ENCODE results near the gene IGF2BP1.
"Not testable (repeated sequence)": the region's sequence is repeated elsewhere in the genome, so short reads cannot be mapped to it uniquely, and the experiment has no call there.

IGF2BP1 gene

DNA sequence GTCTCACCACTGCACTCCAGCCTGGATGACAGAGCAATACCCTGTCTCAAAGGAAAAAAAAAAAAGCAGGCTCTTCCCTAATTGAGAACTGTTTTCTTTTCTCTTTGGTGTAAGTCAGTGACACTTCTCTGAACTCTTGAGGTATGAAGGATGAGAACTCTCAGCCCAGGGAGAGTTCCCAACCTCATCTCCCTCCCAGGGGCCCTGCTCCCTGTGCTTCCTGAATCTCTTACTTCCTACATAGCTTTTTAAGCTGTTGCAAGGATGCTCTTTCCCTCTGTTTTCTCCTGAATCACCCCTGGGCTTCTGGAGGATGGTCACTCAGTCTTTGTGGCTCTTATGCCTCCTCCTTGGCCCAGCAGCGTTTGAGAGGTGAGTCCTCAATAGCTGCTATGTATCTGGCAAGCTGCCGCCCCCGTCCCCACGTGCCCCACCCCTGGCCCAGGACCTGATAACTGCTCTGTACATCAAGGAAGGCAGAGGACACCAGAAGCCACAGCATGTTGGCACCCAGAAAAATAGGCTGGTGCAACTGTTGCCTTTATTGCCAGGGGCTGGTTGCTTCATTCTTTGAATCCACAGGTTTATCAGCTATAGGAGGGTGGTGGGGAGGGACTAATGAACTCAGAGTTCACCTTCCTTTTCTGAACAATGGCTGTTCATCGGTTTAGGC, 24.0 kb downstream of the IGF2BP1 start:
- DNase-seq, result no peak

DNA sequence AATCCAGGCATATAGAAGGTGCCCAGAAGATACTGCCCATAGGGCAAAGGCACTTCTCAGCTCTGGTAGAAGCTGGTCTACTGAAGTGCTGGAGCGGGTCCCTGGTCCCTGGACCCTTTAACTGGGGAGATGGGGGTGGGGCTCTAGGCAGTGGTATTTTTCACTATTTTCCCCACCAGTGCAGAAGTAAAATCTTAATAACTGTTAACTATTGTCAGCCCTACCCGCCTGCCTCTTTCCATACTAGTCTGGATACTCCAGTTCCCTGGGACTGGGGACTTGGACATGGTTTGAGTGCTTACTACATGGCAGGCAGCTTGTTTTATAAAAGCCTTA, 24.6 kb downstream of the IGF2BP1 start:
- no peak for DNase-seq

- DNase-seq, result no peak
These were observed 25.3 kb downstream of the IGF2BP1 start for GRCh38 chr17:49022391-49022941.

DNA sequence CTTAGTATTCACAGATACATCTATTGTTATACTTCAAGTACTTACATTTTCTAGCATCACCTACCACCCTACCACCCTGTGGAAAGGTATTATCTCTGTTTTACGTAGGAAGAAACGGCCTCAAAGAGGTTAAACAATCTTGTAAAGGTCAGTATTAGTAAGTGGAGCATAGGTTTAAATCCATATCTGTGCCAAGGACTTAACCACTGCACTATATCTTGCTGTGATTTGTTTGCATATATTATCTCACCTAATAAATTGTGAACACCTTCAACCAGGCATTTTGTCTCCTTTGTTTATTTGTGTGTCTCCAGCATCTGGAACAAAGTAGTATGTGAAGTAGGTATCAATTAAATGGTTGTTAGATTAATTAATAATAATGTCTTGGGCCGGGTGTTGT, 27.3 kb downstream of the IGF2BP1 start:
- no peak for DNase-seq

GRCh38 chr17:49026447-49026846, 29.3 kb downstream of the IGF2BP1 start:
- not testable (repeated sequence) for DNase-seq

DNA sequence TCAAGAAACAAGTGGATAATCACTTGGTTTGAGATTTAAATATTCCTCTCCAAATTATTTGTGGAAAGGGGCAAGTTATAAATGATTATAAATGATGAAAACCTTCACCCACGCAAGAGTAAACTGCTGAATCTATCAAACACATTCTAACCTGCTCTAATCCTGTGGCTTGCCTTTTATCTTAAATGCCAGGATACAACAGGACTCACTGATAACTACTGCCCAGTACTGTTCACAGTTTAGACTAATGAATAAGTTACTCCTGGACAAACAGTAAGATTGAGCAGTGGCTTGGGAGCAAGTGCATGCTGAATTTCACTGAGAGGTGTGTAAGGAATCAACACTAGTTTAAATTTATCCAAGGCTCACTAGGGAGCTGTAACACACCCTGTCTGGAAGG, 31.1 kb downstream of the IGF2BP1 start:
- DNase-seq, result no peak

DNA sequence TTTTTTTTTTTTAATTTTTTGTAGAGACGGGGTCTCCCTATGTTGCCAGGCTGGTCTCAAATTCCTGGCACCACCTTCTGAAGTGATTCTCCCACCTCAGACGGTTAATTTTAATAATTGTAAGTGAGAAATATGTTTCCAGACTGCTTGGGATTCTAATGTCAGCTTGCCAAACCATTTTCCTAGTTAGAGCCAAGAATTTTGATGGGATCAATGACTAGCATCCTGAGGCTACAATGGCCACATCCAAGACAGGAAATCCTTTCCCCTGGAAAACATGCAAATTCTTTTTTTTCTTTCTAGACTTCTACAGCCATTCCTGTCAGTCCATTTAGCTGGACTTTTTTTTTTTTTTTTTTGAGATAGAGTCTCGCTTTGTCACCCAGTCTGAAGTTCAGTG, 32.6 kb downstream of the IGF2BP1 start:
- no peak for DNase-seq

- peak; percentile 55 for DNase-seq
These were observed 35.1 kb downstream of the IGF2BP1 start for GRCh38 chr17:49031965-49032928.

- peak; percentile 25 for DNase-seq
These were observed 38.5 kb downstream of the IGF2BP1 start for GRCh38 chr17:49035470-49036269.

DNA sequence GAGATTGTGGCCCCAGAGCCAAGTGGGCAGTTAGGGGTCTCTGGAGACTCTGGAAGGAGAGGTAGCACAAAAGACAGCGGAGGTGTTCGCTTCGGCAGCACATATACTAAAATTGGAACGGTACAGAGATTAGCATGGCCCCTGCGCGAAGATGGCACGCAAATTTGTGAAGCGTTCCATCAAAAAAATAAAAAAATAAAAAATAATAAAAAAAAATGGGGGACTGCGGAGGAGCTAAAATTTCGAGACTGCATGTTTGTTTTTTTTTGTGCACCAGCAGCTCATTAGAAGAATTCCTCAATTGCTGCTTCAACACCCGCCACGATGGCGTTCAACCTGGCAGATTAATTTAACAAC, 39.1 kb downstream of the IGF2BP1 start:
- no peak for DNase-seq

- no peak for DNase-seq
These were observed 41.0 kb downstream of the IGF2BP1 start for GRCh38 chr17:49038138-49038537.

GRCh38 chr17:49038544-49038943, 41.4 kb downstream of the IGF2BP1 start:
- DNase-seq, result no peak

DNA sequence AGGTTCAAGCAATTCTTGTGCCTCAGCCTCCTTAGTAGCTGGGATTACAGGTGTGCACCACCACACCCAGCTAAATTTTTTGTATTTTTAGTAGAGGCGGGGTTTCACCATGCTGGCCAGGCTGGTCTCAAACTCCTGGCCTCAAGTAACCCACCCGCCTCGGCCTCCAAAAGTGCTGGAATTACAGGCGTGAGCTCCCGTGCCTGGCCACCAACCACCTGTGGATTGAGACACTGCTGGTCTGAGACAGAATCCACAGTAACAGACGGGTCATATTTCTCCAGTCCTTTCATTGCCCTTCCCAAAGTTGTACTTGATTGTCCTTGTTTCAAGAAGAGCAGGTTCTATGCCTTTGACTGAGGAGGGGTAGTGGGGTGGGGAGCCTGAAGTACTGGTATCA, 42.3 kb downstream of the IGF2BP1 start:
- DNase-seq, result not testable (repeated sequence)

DNA sequence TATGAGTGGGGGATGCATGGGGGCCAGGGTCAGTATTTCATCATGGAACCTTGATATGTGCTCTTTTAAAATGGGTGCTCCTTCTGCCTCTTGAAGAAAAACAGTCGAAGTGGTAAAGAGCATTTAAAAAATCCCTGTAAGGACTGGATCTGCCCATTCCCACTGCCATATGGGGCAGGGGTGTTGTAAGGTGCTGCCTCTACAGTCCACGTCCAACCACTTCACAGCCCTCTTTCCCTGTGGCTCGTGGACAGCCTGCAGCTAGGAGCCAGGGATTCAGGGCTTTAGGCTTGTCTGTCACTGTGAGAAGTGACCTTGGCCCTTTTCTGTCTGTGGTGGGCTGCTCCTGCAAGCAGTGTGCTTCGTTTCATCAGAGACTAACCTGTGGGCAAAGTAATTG, 44.3 kb downstream of the IGF2BP1 start:
- DNase-seq, result no peak

DNA sequence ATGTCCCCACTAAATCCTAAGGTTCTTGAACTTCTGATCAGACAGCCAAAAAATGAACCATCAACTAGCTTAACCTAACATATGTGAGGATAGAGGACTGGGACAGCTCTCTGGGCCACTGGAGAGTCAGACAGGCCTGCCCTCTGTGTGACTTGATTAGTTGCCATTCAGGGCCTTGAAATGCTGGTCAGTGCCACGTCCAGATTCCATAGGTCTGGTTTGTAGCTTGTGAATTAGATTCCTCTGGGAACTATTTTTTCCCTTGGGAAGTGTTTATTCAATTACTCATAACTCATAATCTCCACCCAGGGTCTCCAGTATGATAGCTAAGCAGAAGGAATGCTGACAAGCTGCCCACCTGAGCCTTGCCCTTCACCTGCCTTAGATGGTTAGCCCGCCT, 48.2 kb downstream of the IGF2BP1 start:
- DNase-seq, result no peak

DNA sequence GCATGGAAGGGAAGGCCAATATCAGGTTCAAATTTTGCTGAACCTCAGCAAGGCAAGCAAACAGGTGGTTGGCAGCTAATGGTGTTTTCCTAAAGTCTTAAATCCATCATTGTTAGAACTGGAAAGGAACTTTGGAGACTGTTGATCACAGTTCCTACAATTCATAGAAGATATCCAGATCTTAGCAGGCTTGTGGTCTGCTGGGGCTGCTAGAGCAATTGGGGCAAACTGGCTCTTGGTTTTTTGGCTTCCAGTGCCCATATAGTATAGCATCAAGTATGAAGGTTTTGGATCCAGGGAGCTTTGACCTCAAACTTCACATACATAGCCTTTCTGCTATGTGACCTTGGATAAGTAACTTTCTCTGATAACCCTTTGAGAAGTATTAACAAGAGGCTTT, 49.7 kb downstream of the IGF2BP1 start:
- no peak for DNase-seq

DNA sequence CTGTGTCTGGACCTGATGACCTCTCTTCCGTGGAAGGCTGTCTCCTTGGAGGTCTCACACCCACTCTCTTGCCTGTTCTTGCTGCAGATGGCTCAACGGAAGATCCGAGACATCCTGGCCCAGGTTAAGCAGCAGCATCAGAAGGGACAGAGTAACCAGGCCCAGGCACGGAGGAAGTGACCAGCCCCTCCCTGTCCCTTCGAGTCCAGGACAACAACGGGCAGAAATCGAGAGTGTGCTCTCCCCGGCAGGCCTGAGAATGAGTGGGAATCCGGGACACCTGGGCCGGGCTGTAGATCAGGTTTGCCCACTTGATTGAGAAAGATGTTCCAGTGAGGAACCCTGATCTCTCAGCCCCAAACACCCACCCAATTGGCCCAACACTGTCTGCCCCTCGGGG, 52.1 kb downstream of the IGF2BP1 start:
- no peak for DNase-seq

DNA sequence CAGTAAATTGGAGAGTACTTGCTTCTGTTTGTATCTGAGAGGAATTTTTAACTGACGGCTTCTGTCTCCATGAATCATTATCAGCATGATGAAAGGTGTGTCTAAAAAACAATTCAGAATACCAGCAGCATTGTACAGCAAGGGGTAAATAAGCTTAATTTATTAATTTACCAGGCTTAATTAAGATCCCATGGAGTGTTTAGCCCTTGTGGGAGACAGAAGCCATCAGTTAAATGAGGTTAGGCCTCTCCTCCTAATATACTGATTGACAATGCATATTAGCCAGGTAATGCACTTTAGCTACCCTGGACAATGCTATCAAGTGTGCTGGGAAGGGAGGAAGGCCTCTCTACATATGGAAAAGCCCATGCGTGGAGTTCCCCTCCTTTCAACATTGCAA, 53.4 kb downstream of the IGF2BP1 start:
- DNase-seq, result no peak

DNA sequence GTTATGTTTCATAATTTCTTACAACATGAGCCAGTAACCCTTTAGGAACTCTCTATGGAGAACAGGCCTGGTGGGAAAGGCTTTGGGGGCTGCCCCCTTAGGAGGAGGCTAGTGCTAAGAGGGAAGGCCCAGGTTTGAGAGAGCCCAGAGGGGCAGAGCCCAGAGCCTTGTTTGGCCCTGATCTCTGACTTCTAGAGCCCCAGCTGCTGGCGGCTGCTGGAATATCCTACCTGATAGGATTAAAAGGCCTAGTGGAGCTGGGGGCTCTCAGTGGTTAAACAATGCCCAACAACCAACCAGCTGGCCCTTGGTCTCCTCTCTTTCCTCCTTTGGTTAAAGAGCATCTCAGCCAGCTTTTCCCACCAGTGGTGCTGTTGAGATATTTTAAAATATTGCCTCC, 54.1 kb downstream of the IGF2BP1 start:
- no peak for DNase-seq

DNA sequence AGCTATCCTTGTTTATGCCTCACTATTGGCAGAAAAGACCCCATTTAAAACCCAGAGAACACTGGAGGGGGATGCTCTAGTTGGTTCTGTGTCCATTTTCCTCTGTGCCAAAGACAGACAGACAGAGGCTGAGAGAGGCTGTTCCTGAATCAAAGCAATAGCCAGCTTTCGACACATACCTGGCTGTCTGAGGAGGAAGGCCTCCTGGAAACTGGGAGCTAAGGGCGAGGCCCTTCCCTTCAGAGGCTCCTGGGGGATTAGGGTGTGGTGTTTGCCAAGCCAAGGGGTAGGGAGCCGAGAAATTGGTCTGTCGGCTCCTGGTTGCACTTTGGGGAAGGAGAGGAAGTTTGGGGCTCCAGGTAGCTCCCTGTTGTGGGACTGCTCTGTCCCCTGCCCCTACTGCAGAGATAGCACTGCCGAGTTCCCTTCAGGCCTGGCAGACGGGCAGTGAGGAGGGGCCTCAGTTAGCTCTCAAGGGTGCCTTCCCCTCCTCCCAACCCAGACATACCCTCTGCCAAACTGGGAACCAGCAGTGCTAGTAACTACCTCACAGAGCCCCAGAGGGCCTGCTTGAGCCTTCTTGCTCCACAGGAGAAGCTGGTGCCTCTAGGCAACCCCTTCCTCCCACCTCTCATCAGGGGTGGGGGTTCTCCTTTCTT, 56.1 kb downstream of the IGF2BP1 start:
- no peak for DNase-seq

DNA sequence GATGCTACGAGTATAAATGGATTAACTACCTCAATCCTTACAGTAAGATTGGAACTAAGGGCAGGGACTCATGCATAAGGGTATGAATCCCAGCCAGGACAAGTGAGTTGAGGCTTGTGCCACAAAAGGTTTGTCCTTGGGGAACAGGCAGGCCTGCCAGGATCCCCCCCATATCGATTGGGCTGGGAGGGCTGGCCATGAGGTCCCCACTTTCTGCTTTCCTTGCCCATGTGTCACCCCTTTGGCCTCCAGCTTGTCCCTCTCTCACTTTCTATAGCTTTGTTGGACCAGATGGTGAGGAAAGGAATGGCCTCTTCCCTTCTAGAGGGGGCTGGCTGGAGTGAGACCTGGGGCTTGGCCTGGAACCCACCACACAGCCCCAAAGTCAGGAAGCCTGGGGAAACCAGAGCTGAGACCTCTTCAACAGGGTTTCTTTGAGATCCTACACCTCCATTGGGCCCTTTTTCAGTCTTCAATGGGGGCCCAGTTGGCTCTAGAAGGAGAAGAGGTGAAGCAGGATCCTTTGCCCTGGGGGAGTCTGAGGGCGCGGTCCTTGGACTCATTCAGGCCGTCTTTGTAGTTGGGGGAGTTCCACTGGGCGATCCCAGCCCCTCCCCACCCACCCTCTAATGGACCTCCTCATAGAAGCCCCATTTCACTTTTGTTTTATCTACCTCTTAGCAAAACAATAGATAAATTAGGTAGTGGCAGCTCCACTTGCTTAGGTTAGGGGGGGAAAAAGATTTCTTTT, 57.3 kb downstream of the IGF2BP1 start:
- DNase-seq, result no peak
